A673 (cell line): Measurements from ENCODE around the gene COMMD6.

Experiments used
- CTCF ChIP-seq: fragments of 300-800, 200-600 bp; sonication (generic); conservative IDR thresholded peaks from 2 replicates; pipeline ENCODE4 v1.5.1; 2017; ENCODE audit warnings: low read depth, mild to moderate bottlenecking, antibody characterized with exemption, low read length, moderate library complexity, mixed read lengths
- EZH2 ChIP-seq: fragments of 200-600 bp; sonication (generic); IDR thresholded peaks from 2 replicates; pipeline ENCODE4 v1.6.1; 2017; ENCODE audit warnings: borderline replicate concordance, low read depth, mild to moderate bottlenecking, mixed read lengths, antibody characterized with exemption, low read length; ENCODE audit not compliant: poor library complexity, severe bottlenecking

DNA sequence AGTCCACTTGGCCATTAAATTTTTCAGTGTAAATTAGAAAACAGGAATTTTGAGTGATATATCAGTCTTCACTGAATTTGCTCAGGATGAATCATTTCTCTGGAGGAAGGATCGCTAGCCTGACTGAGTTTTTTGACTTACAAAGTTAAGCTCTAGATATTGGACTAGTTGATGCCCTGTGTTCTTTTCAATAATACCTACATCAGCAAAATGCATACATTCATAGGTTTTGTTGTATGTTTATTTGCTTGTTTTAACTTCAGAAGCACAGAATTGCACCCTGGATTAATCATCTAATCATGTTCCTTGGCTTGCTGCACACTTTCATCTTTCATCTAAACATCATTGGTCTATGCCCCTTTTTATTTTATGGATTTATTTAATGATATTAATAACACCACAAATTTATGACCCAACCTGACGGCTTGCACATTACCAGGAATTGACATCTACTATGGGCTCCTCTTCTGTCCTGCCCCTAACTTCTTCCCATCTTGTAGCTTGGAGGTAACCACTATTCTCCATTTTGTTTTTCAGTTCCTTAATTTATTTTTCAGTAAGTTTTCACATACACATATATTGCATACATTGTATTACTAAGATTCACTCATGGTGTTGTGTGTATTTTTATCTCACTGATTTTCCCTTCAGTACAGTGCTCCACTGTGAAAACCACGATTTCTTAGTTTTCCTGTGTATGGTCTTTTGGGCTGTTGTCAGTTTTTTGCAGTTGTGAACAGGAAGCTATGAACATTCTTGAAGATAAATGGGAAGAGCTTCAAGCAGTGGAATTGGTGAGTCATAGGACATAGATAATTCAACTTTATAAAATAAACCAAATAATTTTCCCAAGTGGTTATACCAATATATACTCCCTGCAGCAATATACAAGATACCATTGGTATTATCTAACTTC is 23.3 kb downstream of the COMMD6 start:
- no peak for TF ChIP-seq CTCF
- no peak for TF ChIP-seq EZH2
